ENCODE measurements around the gene CHRDL2. TPM values are rescaled to one million over a fixed set of nuclear protein-coding genes. Genes with fewer than 3 reads are reported as not detected.
"Not testable (repeated sequence)": the region's sequence is repeated elsewhere in the genome, so short reads cannot be mapped to it uniquely, and the experiment has no call there.

CHRDL2 gene
- total RNA-seq, 1 experiment from 2014 or later = 2.5 TPM

GRCh38 chr11:74754507-74755252 is 23.5 kb upstream of the CHRDL2 start:
- CTCF ChIA-PET = interaction anchor here (1.2 kb wide), 1 partner anchor 53 kb away, joined by 3 read pairs; no protein-coding TSS in a partner anchor
- no TSS peak for BruUV-seq (replicated peaks)

GRCh38 chr11:74751303-74751702 is 20.1 kb upstream of the CHRDL2 start:
- Mint-ChIP-seq H3K9me3 (ENCODE audit: unreplicated experiment) (peaks cover 4% of the 10 kb centered on the region), H3K36me3 (ENCODE audit: insufficient read depth, unreplicated experiment) (peaks cover 12% of the 10 kb centered on the region), H3K4me3 (ENCODE audit: unreplicated experiment) (no peak overlapping the region), H3K4me1 (ENCODE audit: low read depth, unreplicated experiment) (peaks cover 29% of the 10 kb centered on the region), H3K27ac (ENCODE audit: unreplicated experiment) (no peak overlapping the region), H3K27me3 (ENCODE audit: insufficient read depth, unreplicated experiment) (no peaks in the 10 kb centered on the region)
- CTCF ChIA-PET = no interaction called here
- no peak for DNase-seq
- Histone ChIP-seq H3K4me1 (peaks cover 33% of the 10 kb centered on the region), H3K36me3 (ENCODE audit: control insufficient read depth, insufficient read depth, low read length) (no peaks in the 10 kb centered on the region), H3K27me3 (replicated peaks; ENCODE audit: control insufficient read depth, insufficient read depth, low read length) (no peaks in the 10 kb centered on the region), H3K4me3 (ENCODE audit: low read depth, low read length) (no peak overlapping the region), H3K9me3 (no peaks in the 10 kb centered on the region)
- intact Hi-C loops (cut with micrococcal nuclease; ENCODE audit: unreplicated experiment) = no loop called here
- TF ChIP-seq CTCF (IDR thresholded peaks at IDR 0.05; ENCODE audit: insufficient read depth in 1 of 2, low read depth in 1 of 2, low read length in 1 of 2, severe bottlenecking in 1 of 2, unreplicated experiment in 1 of 2) = no peak
- no TSS peak for BruUV-seq (replicated peaks)
- POLR2A ChIA-PET = interaction anchor here (0.6 kb wide), 1 partner anchor 11 kb away, joined by 7 read pairs; no protein-coding TSS in a partner anchor

More at GRCh38 chr11:74754507-74755252, 23.5 kb upstream of the CHRDL2 start:
- no peak for DNase-seq
- no peaks in the 10 kb centered on the region for H3K27me3 ChIP-seq (replicated peaks; ENCODE audit: control insufficient read depth, insufficient read depth, low read length)
- no peak overlapping the region for H3K4me3 Mint-ChIP-seq (ENCODE audit: unreplicated experiment)
- peaks cover 11% of the 10 kb centered on the region for H3K9me3 Mint-ChIP-seq (ENCODE audit: unreplicated experiment)
- H3K27ac Mint-ChIP-seq (ENCODE audit: unreplicated experiment) = no peak overlapping the region
- POLR2A ChIA-PET = no interaction called here
- H3K4me1 Mint-ChIP-seq (ENCODE audit: low read depth, unreplicated experiment) = peaks cover 19% of the 10 kb centered on the region
- 0 out of 2 replicates have a peak, but pooled peaks cover 2% of the 10 kb centered on the region for H3K9me3 ChIP-seq
- TF ChIP-seq CTCF (IDR thresholded peaks at IDR 0.05; ENCODE audit: insufficient read depth in 1 of 2, low read depth in 1 of 2, low read length in 1 of 2, severe bottlenecking in 1 of 2, unreplicated experiment in 1 of 2) = no peak
- no peaks in the 10 kb centered on the region for H3K36me3 ChIP-seq (ENCODE audit: control insufficient read depth, insufficient read depth, low read length)
- H3K36me3 Mint-ChIP-seq (ENCODE audit: insufficient read depth, unreplicated experiment) = peaks cover 6% of the 10 kb centered on the region
- intact Hi-C loops (cut with micrococcal nuclease; ENCODE audit: unreplicated experiment) = no loop called here
- H3K4me3 ChIP-seq (ENCODE audit: low read depth, low read length) = no peak overlapping the region
- no peaks in the 10 kb centered on the region for H3K27me3 Mint-ChIP-seq (ENCODE audit: insufficient read depth, unreplicated experiment)
- peaks cover 30% of the 10 kb centered on the region for H3K4me1 ChIP-seq

- H3K4me3 ChIP-seq (ENCODE audit: low read depth, low read length); H3K9me3 ChIP-seq; H3K9me3 Mint-ChIP-seq (ENCODE audit: unreplicated experiment); H3K27me3 Mint-ChIP-seq (ENCODE audit: insufficient read depth, unreplicated experiment); H3K4me3 Mint-ChIP-seq (ENCODE audit: unreplicated experiment); H3K36me3 ChIP-seq (ENCODE audit: control insufficient read depth, insufficient read depth, low read length); DNase-seq; BruUV-seq (replicated peaks); intact Hi-C loops (cut with micrococcal nuclease; ENCODE audit: unreplicated experiment); H3K27ac Mint-ChIP-seq (ENCODE audit: unreplicated experiment); H3K27me3 ChIP-seq (replicated peaks; ENCODE audit: control insufficient read depth, insufficient read depth, low read length): not testable (repeated sequence)
- H3K4me1 ChIP-seq = peaks cover 26% of the 10 kb centered on the region
- H3K4me1 Mint-ChIP-seq (ENCODE audit: low read depth, unreplicated experiment) = peaks cover 23% of the 10 kb centered on the region
- ChIA-PET CTCF (interaction anchor here (0.9 to 1.7 kb wide), 2 partner anchors 11 to 48 kb away, joined by 5 to 11 read pairs; no protein-coding TSS in a partner anchor), POLR2A (interaction anchor here (0.6 kb wide), 2 partner anchors 11 to 231 kb away, joined by 3 to 7 read pairs; no protein-coding TSS in a partner anchor)
- peaks cover 12% of the 10 kb centered on the region for H3K36me3 Mint-ChIP-seq (ENCODE audit: insufficient read depth, unreplicated experiment)
Measured at GRCh38 chr11:74750598-74750997, 19.4 kb upstream of the CHRDL2 start.
